Type B pancreatic cell (in vitro differentiated cells): ENCODE data around the gene TMEFF1. TPM values are rescaled to one million over a fixed set of nuclear protein-coding genes. Genes with fewer than 3 reads are reported as not detected.

Experiments used
- DNase-seq: peaks from one replicate; pipeline ENCODE4 v3.0.0; 2021; ENCODE audit warnings: mixed read lengths; ENCODE audit not compliant: unreplicated experiment; ENCODE audit errors: extremely low spot score
- H3K27ac Mint-ChIP-seq: 2 replicates; pipeline ENCODE4 v1.8.0; 2021; ENCODE audit warnings: mild to moderate bottlenecking, mixed read lengths
- H3K27me3 Mint-ChIP-seq: 2 replicates; pipeline ENCODE4 v1.8.0; 2021; ENCODE audit warnings: mixed read lengths
- H3K36me3 Mint-ChIP-seq: 2 replicates; pipeline ENCODE4 v1.8.0; 2021; ENCODE audit warnings: mixed read lengths
- H3K4me1 Mint-ChIP-seq: one replicate; pipeline ENCODE4 v1.8.0; 2021; ENCODE audit warnings: mixed read lengths; ENCODE audit not compliant: unreplicated experiment
- H3K4me3 Mint-ChIP-seq: 2 replicates; pipeline ENCODE4 v1.8.0; 2021; ENCODE audit warnings: mild to moderate bottlenecking, mixed read lengths
- H3K9me3 Mint-ChIP-seq: 2 replicates; pipeline ENCODE4 v1.8.0; 2021; ENCODE audit warnings: mixed read lengths
- total RNA-seq: library from RNA; stranded (reverse); gene quantifications from 2 replicates; pipeline ENCODE4 v1.2.1, GENCODE V29; 2021; ENCODE audit warnings: low replicate concordance
- TF ChIP-seq, protein P1 (sequence below): fragments of 200-600 bp; sonication (generic); conservative IDR thresholded peaks from 2 replicates; pipeline ENCODE4 v1.5.0; 2021; ENCODE audit warnings: antibody characterized with exemption, mild to moderate bottlenecking

TMEFF1 gene
- total RNA-seq, 1 donor from 2014 or later = 30.5 TPM

DNA sequence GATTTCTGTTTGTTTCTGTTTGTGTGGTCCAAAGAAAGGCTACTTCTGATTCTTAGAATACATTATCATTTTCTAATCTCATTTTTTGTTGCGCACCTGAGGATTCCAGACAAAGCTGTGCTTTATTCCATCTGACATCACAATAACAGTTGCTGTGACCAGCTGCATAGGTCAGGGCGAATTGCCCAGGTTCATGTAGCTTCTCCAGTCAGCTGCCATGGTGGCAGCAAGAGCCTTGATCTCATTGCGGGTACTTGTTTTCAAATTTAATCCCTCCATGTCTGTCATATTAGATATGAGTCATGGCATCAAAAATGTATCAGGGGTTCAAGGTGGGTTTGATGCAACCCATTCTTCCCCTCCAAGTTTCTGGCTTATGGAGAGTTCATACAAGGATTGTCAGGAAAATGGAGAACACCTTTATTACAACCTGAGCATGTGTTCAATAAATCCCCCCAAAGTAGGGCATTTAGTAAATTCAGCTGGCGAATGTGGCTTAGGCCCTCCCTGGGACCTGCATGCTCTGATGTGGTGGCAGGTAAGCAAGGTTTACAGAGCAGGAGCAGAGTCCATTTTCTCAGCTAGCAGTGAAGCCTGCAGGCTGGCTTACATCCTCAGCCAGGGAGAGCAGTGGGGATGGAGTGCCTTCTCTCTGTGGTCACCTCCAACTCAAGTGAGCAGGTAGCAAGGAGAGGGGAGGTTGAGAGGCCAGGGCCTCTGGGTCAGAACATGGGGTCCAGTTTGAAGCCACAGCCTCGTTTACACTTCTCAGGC lies 118.9 kb downstream of the TMEFF1 start:
- Mint-ChIP-seq H3K36me3 (no peaks in the 10 kb centered on the region), H3K27ac (no peak overlapping the region), H3K4me1 (peaks cover 3% of the 10 kb centered on the region), H3K9me3 (no peaks in the 10 kb centered on the region), H3K27me3 (no peaks in the 10 kb centered on the region), H3K4me3 (no peak overlapping the region)
- DNase-seq = no peak
- TF ChIP-seq, protein P1, sequence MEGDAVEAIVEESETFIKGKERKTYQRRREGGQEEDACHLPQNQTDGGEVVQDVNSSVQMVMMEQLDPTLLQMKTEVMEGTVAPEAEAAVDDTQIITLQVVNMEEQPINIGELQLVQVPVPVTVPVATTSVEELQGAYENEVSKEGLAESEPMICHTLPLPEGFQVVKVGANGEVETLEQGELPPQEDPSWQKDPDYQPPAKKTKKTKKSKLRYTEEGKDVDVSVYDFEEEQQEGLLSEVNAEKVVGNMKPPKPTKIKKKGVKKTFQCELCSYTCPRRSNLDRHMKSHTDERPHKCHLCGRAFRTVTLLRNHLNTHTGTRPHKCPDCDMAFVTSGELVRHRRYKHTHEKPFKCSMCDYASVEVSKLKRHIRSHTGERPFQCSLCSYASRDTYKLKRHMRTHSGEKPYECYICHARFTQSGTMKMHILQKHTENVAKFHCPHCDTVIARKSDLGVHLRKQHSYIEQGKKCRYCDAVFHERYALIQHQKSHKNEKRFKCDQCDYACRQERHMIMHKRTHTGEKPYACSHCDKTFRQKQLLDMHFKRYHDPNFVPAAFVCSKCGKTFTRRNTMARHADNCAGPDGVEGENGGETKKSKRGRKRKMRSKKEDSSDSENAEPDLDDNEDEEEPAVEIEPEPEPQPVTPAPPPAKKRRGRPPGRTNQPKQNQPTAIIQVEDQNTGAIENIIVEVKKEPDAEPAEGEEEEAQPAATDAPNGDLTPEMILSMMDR = no peak

DNA sequence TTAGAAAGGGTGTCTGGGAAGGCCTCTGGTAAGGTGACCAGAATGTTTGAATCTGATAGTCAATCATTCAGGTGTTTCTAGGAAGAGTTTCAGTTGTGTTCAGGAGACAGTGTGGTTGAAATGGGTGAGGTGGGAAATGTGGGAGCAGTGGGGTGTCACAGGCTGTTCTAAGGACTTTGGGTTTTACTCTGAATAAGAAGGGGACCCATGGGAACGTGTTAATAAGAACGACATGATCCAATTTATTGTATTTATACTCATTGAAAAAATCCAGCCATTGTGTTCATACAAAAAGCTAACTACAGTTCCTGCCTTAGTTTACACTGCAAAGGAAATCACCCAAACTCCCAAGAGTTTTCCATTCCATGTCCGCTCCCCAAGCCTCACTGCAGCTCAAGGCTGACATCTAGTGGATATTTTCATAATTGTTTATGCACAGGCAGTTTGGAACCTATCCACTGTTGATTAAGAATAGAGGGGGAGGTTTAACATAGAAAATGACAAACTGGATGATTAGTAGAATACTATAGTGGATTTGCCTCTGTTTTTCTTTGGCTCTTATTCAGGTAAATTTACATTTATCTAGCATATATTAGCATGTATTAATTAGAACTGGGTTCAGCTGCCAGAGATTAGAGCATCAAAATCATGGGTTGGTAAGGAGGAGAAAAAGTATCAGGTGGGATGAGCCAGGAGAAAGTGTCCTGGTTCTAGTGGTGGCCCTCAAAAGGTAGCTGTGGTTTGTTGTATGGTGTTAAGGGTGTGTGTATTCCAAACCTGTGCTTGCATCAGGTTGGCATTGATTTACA lies 122.6 kb downstream of the TMEFF1 start:
- TF ChIP-seq, protein P1 = peak; percentile 94
- H3K36me3 Mint-ChIP-seq = no peaks in the 10 kb centered on the region
- H3K9me3 Mint-ChIP-seq = no peaks in the 10 kb centered on the region
- H3K4me3 Mint-ChIP-seq = peak overlapping the region; percentile 1
- no peaks in the 10 kb centered on the region for H3K27me3 Mint-ChIP-seq
- no peak for DNase-seq
- H3K4me1 Mint-ChIP-seq = peaks cover 15% of the 10 kb centered on the region
- H3K27ac Mint-ChIP-seq = no peak overlapping the region

DNA sequence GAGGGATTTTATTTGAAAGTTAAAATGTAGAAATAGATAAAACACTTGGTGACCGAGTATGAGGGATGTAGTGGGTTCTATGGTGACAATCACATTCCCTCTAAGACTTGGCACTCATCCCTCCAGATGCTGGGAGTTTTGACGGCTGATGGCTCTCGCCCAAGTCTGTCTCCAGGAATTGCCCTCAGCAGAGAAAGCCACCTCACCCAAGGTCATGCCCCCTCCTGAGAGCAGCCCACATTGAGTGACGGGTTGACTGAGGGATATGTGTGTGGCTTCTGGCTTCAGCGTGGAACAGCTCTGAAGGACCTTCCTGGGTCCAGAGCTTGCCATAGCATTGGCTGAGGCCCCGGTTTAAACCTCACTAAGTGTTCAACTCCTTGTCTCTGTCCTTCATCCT lies 124.3 kb downstream of the TMEFF1 start:
- Mint-ChIP-seq H3K4me3 (no peak overlapping the region), H3K36me3 (no peaks in the 10 kb centered on the region), H3K27me3 (no peaks in the 10 kb centered on the region), H3K4me1 (peaks cover 18% of the 10 kb centered on the region), H3K9me3 (no peaks in the 10 kb centered on the region), H3K27ac (no peak overlapping the region)
- DNase-seq = no peak
- TF ChIP-seq, protein P1 = no peak

DNA sequence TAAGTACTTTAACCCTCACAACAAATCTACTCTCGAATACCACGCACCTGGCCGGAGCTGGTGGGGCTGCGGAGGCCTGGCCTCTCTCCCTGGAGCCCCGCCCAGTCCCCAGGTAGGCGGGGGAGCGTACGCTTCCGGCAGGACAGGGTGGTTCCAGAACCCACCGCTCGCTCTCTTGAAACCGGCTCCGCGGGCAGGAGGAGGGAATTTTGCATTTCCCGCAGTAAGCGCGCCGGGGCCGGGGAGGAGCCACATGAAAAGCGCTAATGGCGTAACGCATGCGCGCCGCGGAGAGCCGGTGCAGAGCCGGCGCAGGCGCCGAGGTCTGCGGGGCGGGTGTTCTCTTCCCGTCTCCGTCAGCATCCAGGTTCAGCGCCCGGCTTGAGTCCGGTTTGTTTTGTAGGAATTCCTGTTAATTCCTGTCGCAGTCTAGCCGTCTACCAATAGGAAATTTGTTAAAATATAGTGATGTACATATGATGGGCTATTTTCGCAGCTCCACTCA lies 125.7 kb downstream of the TMEFF1 start:
- H3K4me3 Mint-ChIP-seq = peak overlapping the region; percentile 83
- TF ChIP-seq, protein P1 = no peak
- peaks cover 18% of the 10 kb centered on the region for H3K4me1 Mint-ChIP-seq
- H3K36me3 Mint-ChIP-seq = no peaks in the 10 kb centered on the region
- peak; percentile 90 for DNase-seq
- H3K9me3 Mint-ChIP-seq = no peaks in the 10 kb centered on the region
- H3K27me3 Mint-ChIP-seq = no peaks in the 10 kb centered on the region
- H3K27ac Mint-ChIP-seq = peak overlapping the region; percentile 78

DNA sequence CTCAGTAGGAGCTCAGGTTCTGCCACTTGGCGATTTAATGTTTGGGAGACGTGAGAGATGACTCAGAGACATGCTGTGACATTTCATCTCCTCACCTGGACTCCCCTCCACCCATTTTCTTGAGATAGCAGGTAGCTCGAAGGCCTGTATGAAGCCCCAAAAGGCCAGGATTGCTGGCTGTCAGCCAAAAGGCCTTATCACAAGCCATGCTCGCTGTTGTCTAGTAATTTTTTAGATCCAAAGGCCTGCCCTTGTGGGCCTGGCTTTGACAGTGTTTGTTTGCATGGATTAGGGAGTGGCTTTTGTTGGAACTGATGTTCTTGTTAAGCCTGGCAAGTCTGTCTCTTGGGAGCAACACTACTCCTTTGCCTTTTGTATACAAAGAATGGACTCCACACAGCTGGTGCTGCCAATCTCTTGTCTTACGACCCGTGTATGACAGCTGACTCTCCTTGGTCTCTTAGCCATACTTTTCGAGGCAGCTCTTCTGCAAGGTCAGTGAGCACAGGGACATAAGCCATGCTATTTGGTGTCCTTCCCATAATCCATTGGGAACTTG lies 127.7 kb downstream of the TMEFF1 start:
- Mint-ChIP-seq H3K4me1 (peaks cover 18% of the 10 kb centered on the region), H3K27ac (no peak overlapping the region)

More for the DNA sequence above, 127.7 kb downstream of the TMEFF1 start:
- Mint-ChIP-seq H3K27me3 (no peaks in the 10 kb centered on the region), H3K36me3 (no peaks in the 10 kb centered on the region), H3K4me3 (no peak overlapping the region), H3K9me3 (no peaks in the 10 kb centered on the region)
- TF ChIP-seq, protein P1 = no peak
- no peak for DNase-seq
